ENCODE results near the gene EXTL2. TPM values are rescaled to one million over a fixed set of nuclear protein-coding genes. Genes with fewer than 3 reads are reported as not detected.
A peak's percentile ranks its signal among the peaks of the same experiment; 100 is the strongest.
"Not testable (repeated sequence)": the region's sequence is repeated elsewhere in the genome, so short reads cannot be mapped to it uniquely, and the experiment has no call there.

EXTL2 gene, protein sequence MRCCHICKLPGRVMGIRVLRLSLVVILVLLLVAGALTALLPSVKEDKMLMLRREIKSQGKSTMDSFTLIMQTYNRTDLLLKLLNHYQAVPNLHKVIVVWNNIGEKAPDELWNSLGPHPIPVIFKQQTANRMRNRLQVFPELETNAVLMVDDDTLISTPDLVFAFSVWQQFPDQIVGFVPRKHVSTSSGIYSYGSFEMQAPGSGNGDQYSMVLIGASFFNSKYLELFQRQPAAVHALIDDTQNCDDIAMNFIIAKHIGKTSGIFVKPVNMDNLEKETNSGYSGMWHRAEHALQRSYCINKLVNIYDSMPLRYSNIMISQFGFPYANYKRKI
- total RNA-seq: 10.6 TPM
- 12.1 TPM for polyA plus RNA-seq
- long read RNA-seq, donor 1, partial matches to known transcripts: 0 of 1 reads
- long read RNA-seq, donor 1, other reads (novel, unspliced or antisense): 0 of 1 reads
- long read RNA-seq, donor 2, partial matches to known transcripts: 10 of 18 reads
- long read RNA-seq, donor 2, other reads (novel, unspliced or antisense): 0 of 18 reads
- long read RNA-seq, donor 3, partial matches to known transcripts: 0 of 3 reads
- long read RNA-seq, donor 3, other reads (novel, unspliced or antisense): 0 of 3 reads
- long read RNA-seq, donor 4, partial matches to known transcripts: 0 of 1 reads
- long read RNA-seq, donor 4, other reads (novel, unspliced or antisense): 0 of 1 reads
- long read RNA-seq, donor 5, transcript EXTL2-202 (5 exons, 3,985 nt): major isoform, 16 of 37 reads
- long read RNA-seq, donor 5, partial matches to known transcripts: 18 of 37 reads
- long read RNA-seq, donor 5, other reads (novel, unspliced or antisense): 0 of 37 reads
- long read RNA-seq, donor 6, transcript EXTL2-202 (5 exons, 3,985 nt): major isoform, 7 of 7 reads
- long read RNA-seq, donor 6, partial matches to known transcripts: 0 of 7 reads
- long read RNA-seq, donor 6, other reads (novel, unspliced or antisense): 0 of 7 reads
- long read RNA-seq, donor 7, partial matches to known transcripts: 0 of 4 reads
- long read RNA-seq, donor 7, other reads (novel, unspliced or antisense): 0 of 4 reads
- long read RNA-seq, donor 8, partial matches to known transcripts: 0 of 2 reads
- long read RNA-seq, donor 8, other reads (novel, unspliced or antisense): 0 of 2 reads
- long read RNA-seq, donor 9, partial matches to known transcripts: 0 of 3 reads
- long read RNA-seq, donor 9, other reads (novel, unspliced or antisense): 0 of 3 reads
- long read RNA-seq, donor 10, partial matches to known transcripts: 0 of 3 reads
- long read RNA-seq, donor 10, other reads (novel, unspliced or antisense): 0 of 3 reads

DNA sequence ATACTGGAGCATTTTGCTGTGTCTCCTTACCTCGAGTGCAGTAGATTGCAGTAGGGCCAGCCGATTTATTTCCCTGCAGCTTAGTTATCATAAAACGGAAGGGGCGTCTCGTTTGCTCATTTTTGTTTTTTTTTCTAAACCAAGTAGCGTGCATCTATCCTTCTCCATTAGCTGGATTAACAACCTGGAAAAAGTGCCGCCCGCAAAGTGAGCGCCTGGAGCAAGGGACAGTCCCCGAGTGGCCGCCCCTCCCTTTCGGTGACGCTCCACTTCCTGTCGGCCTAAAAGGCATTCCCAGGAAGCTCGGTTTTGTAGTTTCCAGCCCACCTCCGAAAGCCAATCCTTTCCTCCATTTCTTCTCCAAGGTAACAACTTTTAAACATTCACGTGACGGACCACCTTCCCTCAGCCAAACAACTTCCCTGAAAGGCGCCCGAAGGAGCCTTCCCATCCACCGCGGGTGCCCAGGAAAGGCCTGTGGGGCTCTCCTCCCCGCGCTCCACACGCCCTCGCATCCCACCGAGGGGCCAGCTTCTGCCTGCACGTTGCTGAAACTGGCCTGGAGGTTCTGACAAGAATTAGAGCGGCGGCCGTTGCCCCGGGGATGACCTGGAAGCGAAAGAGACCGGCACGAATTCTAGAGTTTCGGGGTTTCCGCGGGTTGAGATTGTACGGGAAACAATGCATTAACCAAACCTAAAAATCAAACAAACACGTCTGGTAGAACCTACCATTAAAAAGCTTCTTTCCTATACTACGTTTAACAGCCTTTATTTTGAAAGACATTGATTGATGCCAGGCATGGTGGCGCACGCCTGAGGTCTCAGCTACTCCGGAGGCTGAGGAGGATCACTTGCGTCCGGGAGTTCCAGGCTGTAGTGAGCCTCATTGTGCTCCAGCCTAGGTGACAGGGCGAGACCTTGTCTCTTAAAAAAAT is at the start of gene EXTL2:
Gene EXTL2 (minus strand): TSS at position 240 of the 937 bp plus-strand sequence. CDS start 6,085 bp downstream, outside the sequence.
- Histone ChIP-seq H3K4me3 (ENCODE audit: low read length in 2 of 2) (peak within 1 kb of the TSS; percentile 74 to 97), H3K27me3 (ENCODE audit: control insufficient read depth in 2 of 2, insufficient read depth in 1 of 2, low read length in 1 of 2) (no peaks in the 10 kb centered on the region), H3K9me3 (ENCODE audit: control insufficient read depth in 2 of 2, insufficient read depth in 1 of 2, low read length in 1 of 2) (peaks cover 1 to 6% of the 10 kb centered on the region in 2 donors), H3K36me3 (ENCODE audit: control insufficient read depth in 2 of 2, insufficient read depth in 2 of 2, low read length in 1 of 2) (peaks cover 0 to 11% of the 10 kb centered on the region in 2 donors), H3K27ac (ENCODE audit: low read depth in 1 of 2, low read length in 1 of 2) (peak within 1 kb of the TSS; percentile 84 to 89), H3K4me1 (ENCODE audit: control insufficient read depth in 2 of 2, insufficient read depth in 2 of 2, low read length in 2 of 2) (peaks cover 2 to 10% of the 10 kb centered on the region in 2 donors)
- peak; percentile 21 to 68 (median 42) for DNase-seq (ENCODE audit: low read depth in 6 of 9, low spot score in 9 of 9)
- whole genome bisulfite sequencing: under 1% methylated on average over 47 of the region's 47 CpGs

DNA sequence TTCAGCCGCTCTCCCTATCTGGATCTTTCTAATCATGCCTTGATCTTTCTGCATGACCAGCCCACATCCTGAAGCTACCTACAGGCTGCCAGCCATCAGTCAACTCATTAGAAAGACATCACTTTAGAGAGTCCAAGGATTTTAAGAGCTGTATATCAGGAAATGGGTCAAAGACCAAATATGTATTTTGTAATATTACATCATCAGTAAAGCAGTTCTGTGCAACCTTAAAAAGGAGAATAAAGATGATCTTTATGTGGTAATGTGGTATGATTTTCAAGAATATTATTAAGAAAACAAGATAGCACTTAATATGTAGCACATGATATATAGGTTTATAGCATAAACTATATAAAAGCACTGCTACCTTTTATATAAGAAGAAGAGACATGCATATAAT is 48.9 kb upstream of the EXTL2 start:
- Histone ChIP-seq H3K27ac (ENCODE audit: low read depth in 1 of 2, low read length in 1 of 2) (no peak overlapping the region), H3K4me1 (ENCODE audit: control insufficient read depth in 2 of 2, insufficient read depth in 2 of 2, low read length in 2 of 2) (peaks cover 0 to 3% of the 10 kb centered on the region in 2 donors), H3K27me3 (ENCODE audit: control insufficient read depth in 2 of 2, insufficient read depth in 1 of 2, low read length in 1 of 2) (no peaks in the 10 kb centered on the region), H3K9me3 (ENCODE audit: control insufficient read depth in 2 of 2, insufficient read depth in 1 of 2, low read length in 1 of 2) (peaks cover 0 to 2% of the 10 kb centered on the region in 2 donors), H3K36me3 (ENCODE audit: control insufficient read depth in 2 of 2, insufficient read depth in 2 of 2, low read length in 1 of 2) (peaks cover 10 to 20% of the 10 kb centered on the region in 2 donors), H3K4me3 (ENCODE audit: low read length in 2 of 2) (no peak overlapping the region)
- DNase-seq (ENCODE audit: low read depth in 6 of 9, low spot score in 9 of 9): no peak
- 100% methylated on average over 1 of the region's 1 CpG for whole genome bisulfite sequencing

DNA sequence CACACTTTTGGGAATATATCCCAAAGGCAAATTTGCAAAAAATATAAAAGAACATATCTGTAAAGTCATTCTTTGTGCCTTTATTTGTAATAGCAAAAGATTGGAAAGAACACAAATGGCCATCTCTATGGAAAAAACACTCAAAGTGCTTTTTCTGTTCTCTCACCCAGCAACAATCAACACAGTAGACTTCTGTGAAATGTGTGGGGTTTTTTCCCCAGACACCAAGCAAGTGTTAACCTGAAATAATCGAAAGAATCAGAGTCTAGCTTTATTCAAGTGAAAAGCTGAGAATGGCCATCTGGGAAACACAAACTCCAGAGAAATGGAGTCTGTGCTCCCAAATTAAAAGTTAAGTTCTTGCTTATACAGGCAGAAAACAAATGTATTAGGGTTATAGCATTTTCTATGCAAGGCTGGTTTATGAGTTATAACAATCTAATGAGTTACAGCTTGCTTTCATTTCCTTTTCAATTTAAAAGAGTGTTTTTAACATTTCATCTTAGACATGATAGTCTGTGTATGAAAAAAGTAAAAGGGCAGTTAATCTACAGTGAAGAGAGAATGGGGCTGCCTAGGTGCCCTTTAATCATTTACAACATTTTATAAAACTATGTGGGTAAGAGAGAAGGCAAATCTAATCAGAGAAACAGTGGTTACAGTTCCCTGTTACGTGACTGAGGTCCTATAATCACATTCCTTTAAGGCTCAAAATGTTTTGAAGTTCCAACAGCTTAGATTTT is 47.8 kb upstream of the EXTL2 start:
- H3K27ac ChIP-seq (ENCODE audit: low read depth in 1 of 2, low read length in 1 of 2): no peak overlapping the region
- no peaks in the 10 kb centered on the region for H3K27me3 ChIP-seq (ENCODE audit: control insufficient read depth in 2 of 2, insufficient read depth in 1 of 2, low read length in 1 of 2)
- no peak for DNase-seq (ENCODE audit: low read depth in 6 of 9, low spot score in 9 of 9)
- WGBS: 91% methylated on average over 2 of the region's 2 CpGs
- H3K4me3 ChIP-seq (ENCODE audit: low read length in 2 of 2): no peak overlapping the region
- H3K4me1 ChIP-seq (ENCODE audit: control insufficient read depth in 2 of 2, insufficient read depth in 2 of 2, low read length in 2 of 2): no peaks in the 10 kb centered on the region
- H3K36me3 ChIP-seq (ENCODE audit: control insufficient read depth in 2 of 2, insufficient read depth in 2 of 2, low read length in 1 of 2): peaks cover 10 to 26% of the 10 kb centered on the region in 2 donors
- H3K9me3 ChIP-seq (ENCODE audit: control insufficient read depth in 2 of 2, insufficient read depth in 1 of 2, low read length in 1 of 2): peaks cover 0 to 2% of the 10 kb centered on the region in 2 donors

DNA sequence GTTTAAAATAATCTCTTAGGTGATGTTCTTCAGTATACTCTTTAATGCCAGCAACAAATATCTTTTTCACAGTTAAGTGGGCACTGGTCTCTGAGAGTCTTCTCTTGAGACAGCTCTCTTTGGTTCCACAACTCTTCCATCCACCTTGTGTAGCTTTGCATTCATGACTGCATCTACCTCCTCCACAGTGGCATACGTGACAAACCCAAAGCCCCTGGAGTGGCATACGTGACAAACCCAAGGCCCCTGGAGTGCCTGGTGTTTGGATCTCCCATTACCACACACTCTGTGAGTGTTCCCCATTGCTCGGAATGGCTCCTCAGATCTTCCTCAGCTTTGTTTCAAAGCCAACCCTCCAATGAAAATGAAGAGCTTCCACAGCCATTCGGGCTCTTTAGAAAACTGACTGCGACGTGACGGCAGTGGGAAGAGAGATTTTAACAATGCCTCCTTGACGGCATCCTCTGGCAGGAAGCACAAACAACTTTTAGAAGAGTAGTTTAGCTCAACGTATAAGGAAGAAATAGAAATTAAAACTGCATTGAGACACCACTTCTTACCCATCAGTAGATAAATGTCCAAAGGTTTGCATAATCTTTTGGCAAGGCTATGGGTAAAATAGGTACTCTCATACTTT is 47.1 kb upstream of the EXTL2 start:
- peak overlapping the region in 1 of 2 donors; percentile 25 for H3K27ac ChIP-seq (ENCODE audit: low read depth in 1 of 2, low read length in 1 of 2)
- H3K27me3 ChIP-seq (ENCODE audit: control insufficient read depth in 2 of 2, insufficient read depth in 1 of 2, low read length in 1 of 2): no peaks in the 10 kb centered on the region
- peaks cover 0 to 2% of the 10 kb centered on the region in 2 donors for H3K9me3 ChIP-seq (ENCODE audit: control insufficient read depth in 2 of 2, insufficient read depth in 1 of 2, low read length in 1 of 2)
- peaks cover 10 to 26% of the 10 kb centered on the region in 2 donors for H3K36me3 ChIP-seq (ENCODE audit: control insufficient read depth in 2 of 2, insufficient read depth in 2 of 2, low read length in 1 of 2)
- 92% methylated on average over 9 of the region's 9 CpGs for WGBS
- no peak for DNase-seq (ENCODE audit: low read depth in 6 of 9, low spot score in 9 of 9)
- no peak overlapping the region for H3K4me3 ChIP-seq (ENCODE audit: low read length in 2 of 2)
- H3K4me1 ChIP-seq (ENCODE audit: control insufficient read depth in 2 of 2, insufficient read depth in 2 of 2, low read length in 2 of 2): no peaks in the 10 kb centered on the region

DNA sequence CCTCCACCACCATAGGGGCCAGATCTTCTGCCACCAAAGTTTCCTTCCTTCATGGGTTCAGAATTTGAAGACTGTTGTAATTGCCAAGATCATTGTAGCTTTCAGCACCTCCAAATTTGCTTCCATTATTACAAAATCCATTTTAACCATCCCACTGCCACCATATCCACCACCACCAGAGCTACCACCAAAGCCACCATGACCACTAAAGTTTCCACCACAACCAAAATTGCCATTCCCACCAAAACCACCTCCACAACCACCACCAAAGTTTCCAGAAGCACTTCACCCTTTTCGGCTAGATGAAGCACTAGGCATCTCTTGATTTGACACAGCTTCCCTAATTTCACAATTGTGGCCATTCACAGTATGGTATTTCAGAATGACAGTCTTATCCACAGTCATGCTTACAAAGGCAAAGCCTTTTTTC is 46.5 kb upstream of the EXTL2 start:
- no peaks in the 10 kb centered on the region for H3K4me1 ChIP-seq (ENCODE audit: control insufficient read depth in 2 of 2, insufficient read depth in 2 of 2, low read length in 2 of 2)
- H3K4me3 ChIP-seq (ENCODE audit: low read length in 2 of 2): no peak overlapping the region
- peak overlapping the region in 1 of 2 donors; percentile 18 for H3K27ac ChIP-seq (ENCODE audit: low read depth in 1 of 2, low read length in 1 of 2)
- no peaks in the 10 kb centered on the region for H3K27me3 ChIP-seq (ENCODE audit: control insufficient read depth in 2 of 2, insufficient read depth in 1 of 2, low read length in 1 of 2)
- WGBS: 89% methylated on average over 1 of the region's 1 CpG
- peaks cover 0 to 2% of the 10 kb centered on the region in 2 donors for H3K9me3 ChIP-seq (ENCODE audit: control insufficient read depth in 2 of 2, insufficient read depth in 1 of 2, low read length in 1 of 2)
- H3K36me3 ChIP-seq (ENCODE audit: control insufficient read depth in 2 of 2, insufficient read depth in 2 of 2, low read length in 1 of 2): peaks cover 10 to 31% of the 10 kb centered on the region in 2 donors
- no peak for DNase-seq (ENCODE audit: low read depth in 6 of 9, low spot score in 9 of 9)

DNA sequence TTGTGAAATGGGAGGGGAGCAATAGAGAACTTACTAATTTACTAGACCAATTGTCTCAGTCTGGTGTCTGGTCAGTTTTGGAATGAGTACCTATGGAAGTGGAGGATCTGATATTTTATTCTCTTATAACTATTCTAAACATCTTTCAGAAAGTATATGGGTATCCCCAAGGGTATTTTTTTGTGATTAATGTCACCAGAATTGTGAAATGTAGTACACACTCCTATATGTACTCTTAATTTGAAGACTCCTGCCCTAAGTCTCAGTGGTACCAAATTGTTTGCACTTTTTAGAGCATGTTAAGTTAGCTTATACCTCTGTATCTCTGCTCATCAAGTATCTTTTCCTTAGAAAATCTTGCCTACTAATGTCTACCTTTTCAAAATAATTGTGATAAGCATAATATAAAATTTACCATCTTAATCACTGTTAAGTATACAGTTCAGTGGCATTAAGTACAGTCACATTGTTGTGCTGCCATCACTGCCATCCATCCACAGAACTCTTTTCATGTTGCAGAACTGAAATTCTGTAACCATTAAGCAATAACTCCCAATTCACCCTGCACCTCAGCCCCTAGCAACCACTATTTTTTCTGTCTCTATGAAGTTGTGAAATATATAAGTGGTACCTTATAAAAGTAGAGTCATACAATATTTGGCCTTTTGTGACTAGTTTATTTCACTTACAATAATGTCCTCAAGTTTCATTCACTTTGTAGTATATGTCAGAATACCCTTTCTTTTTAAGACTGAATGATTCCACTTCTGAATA is 41.7 kb upstream of the EXTL2 start:
- no peaks in the 10 kb centered on the region for H3K4me1 ChIP-seq (ENCODE audit: control insufficient read depth in 2 of 2, insufficient read depth in 2 of 2, low read length in 2 of 2)
- no peak overlapping the region for H3K4me3 ChIP-seq (ENCODE audit: low read length in 2 of 2)
- H3K27ac ChIP-seq (ENCODE audit: low read depth in 1 of 2, low read length in 1 of 2): no peak overlapping the region
- H3K9me3 ChIP-seq (ENCODE audit: control insufficient read depth in 2 of 2, insufficient read depth in 1 of 2, low read length in 1 of 2): no peaks in the 10 kb centered on the region
- H3K36me3 ChIP-seq (ENCODE audit: control insufficient read depth in 2 of 2, insufficient read depth in 2 of 2, low read length in 1 of 2): peaks cover 6 to 23% of the 10 kb centered on the region in 2 donors
- H3K27me3 ChIP-seq (ENCODE audit: control insufficient read depth in 2 of 2, insufficient read depth in 1 of 2, low read length in 1 of 2): no peaks in the 10 kb centered on the region
- DNase-seq (ENCODE audit: low read depth in 6 of 9, low spot score in 9 of 9): no peak

DNA sequence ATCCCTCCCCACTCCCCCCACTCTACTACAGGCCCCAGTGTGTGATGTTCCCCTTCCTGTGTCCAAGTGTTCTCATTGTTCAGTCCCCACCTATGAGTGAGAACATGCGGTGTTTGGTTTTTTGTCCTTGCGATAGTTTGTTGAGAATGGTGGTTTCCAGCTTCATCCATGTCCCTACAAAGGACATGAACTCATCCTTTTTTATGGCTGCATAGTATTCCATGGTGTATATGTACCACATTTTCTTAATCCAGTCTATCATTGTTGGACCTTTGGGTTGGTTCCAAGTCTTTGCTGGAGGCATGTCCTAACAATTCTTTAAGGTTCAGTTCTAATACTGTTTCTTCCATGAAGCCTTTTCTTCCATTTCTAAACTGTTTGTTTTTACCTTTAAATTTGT is 38.9 kb upstream of the EXTL2 start:
- DNase-seq (ENCODE audit: low read depth in 6 of 9, low spot score in 9 of 9); H3K4me3 ChIP-seq (ENCODE audit: low read length in 2 of 2); H3K4me1 ChIP-seq (ENCODE audit: control insufficient read depth in 2 of 2, insufficient read depth in 2 of 2, low read length in 2 of 2); H3K27me3 ChIP-seq (ENCODE audit: control insufficient read depth in 2 of 2, insufficient read depth in 1 of 2, low read length in 1 of 2); H3K27ac ChIP-seq (ENCODE audit: low read depth in 1 of 2, low read length in 1 of 2); H3K9me3 ChIP-seq (ENCODE audit: control insufficient read depth in 2 of 2, insufficient read depth in 1 of 2, low read length in 1 of 2): not testable (repeated sequence)
- 100% methylated on average over 2 of the region's 2 CpGs for WGBS
- H3K36me3 ChIP-seq (ENCODE audit: control insufficient read depth in 2 of 2, insufficient read depth in 2 of 2, low read length in 1 of 2): peaks cover 0 to 13% of the 10 kb centered on the region in 2 donors

Data from thymus (tissue), 14 donors.